Endothelial cell (in vitro differentiated cells): ENCODE measurements around the gene TMC1. TPM values are rescaled to one million over a fixed set of nuclear protein-coding genes. Genes with fewer than 3 reads are reported as not detected.

ENCODE experiments used
- DNase-seq: peaks from one replicate; pipeline ENCODE4 v3.0.0; 2021; ENCODE audit warnings: low spot score
- H3K27ac Mint-ChIP-seq: one replicate; pipeline ENCODE4 v1.8.0; 2021; ENCODE audit warnings: mixed read lengths, inconsistent platforms; ENCODE audit not compliant: unreplicated experiment
- H3K27me3 Mint-ChIP-seq: one replicate; pipeline ENCODE4 v1.8.0; 2021; ENCODE audit warnings: mild to moderate bottlenecking, moderate library complexity, mixed read lengths, inconsistent platforms; ENCODE audit not compliant: unreplicated experiment
- H3K36me3 Mint-ChIP-seq: one replicate; pipeline ENCODE4 v1.8.0; 2021; ENCODE audit warnings: mild to moderate bottlenecking, low read depth, mixed read lengths, inconsistent platforms; ENCODE audit not compliant: unreplicated experiment
- H3K4me1 Mint-ChIP-seq: one replicate; pipeline ENCODE4 v1.8.0; 2021; ENCODE audit warnings: mild to moderate bottlenecking, mixed read lengths, inconsistent platforms; ENCODE audit not compliant: unreplicated experiment
- H3K4me3 Mint-ChIP-seq: one replicate; pipeline ENCODE4 v1.8.0; 2021; ENCODE audit warnings: mild to moderate bottlenecking, mixed read lengths, inconsistent platforms; ENCODE audit not compliant: unreplicated experiment
- H3K9me3 Mint-ChIP-seq: one replicate; pipeline ENCODE4 v1.8.0; 2021; ENCODE audit warnings: mixed read lengths, inconsistent platforms; ENCODE audit not compliant: unreplicated experiment
- CTCF ChIP-seq: fragments of 200-600 bp; sonication (generic); IDR thresholded peaks from one replicate; pipeline ENCODE4 v1.5.0; 2021; ENCODE audit warnings: antibody characterized with exemption; ENCODE audit not compliant: unreplicated experiment
- total RNA-seq: library from RNA; stranded (reverse); fragmentation: NEBNext Ultra II Directional; extraction: Animal tissue kit (Norgen Biotek cat#: 25700); gene quantifications from one replicate; pipeline ENCODE4 v1.2.1, GENCODE V29; 2021; ENCODE audit not compliant: unreplicated experiment

Gene TMC1
- total RNA-seq, 1 donor from 2014 or later, result not detected

- Mint-ChIP-seq H3K4me1 (no peaks in the 10 kb centered on the region), H3K36me3 (no peaks in the 10 kb centered on the region), H3K27me3 (peaks cover 2% of the 10 kb centered on the region), H3K27ac (no peak overlapping the region), H3K9me3 (no peaks in the 10 kb centered on the region), H3K4me3 (no peak overlapping the region)
- DNase-seq, result no peak
- no peak for TF ChIP-seq CTCF
These were observed 363.1 kb downstream of the TMC1 start for GRCh38 chr9:72884508-72884907.

Other genes with a start within 250 kb of the TMC1 start
- 154 TPM for gene ZFAND5, start 156.4 kb upstream of the TMC1 start, total RNA-seq